Nephron progenitor cell (in vitro differentiated cells): ENCODE measurements around the gene NXN.
"Not testable (repeated sequence)": the region's sequence is repeated elsewhere in the genome, so short reads cannot be mapped to it uniquely, and the experiment has no call there.

ENCODE experiments used
- DNase-seq: peaks from one replicate; pipeline ENCODE4 v3.0.0; 2021
- H3K27ac Mint-ChIP-seq: 2 replicates; pipeline ENCODE4 v1.8.0; 2021; ENCODE audit warnings: mild to moderate bottlenecking, moderate library complexity, mixed read lengths
- H3K27me3 Mint-ChIP-seq: 2 replicates; pipeline ENCODE4 v1.8.0; 2021; ENCODE audit warnings: mild to moderate bottlenecking, low read depth, mixed read lengths; ENCODE audit not compliant: poor library complexity
- H3K36me3 Mint-ChIP-seq: 2 replicates; pipeline ENCODE4 v1.8.0; 2021; ENCODE audit warnings: low read depth, mixed read lengths
- H3K4me1 Mint-ChIP-seq: 2 replicates; pipeline ENCODE4 v1.8.0; 2021; ENCODE audit warnings: mixed read lengths
- H3K4me3 Mint-ChIP-seq: 2 replicates; pipeline ENCODE4 v1.8.0; 2021; ENCODE audit warnings: mild to moderate bottlenecking, moderate library complexity, mixed read lengths
- H3K9me3 Mint-ChIP-seq: 2 replicates; pipeline ENCODE4 v1.8.0; 2021; ENCODE audit warnings: mild to moderate bottlenecking, moderate library complexity, mixed read lengths
- TF ChIP-seq, protein P1 (sequence below): fragments of 200-600 bp; sonication (generic); IDR thresholded peaks from 2 replicates; pipeline ENCODE4 v1.5.0; 2021; ENCODE audit warnings: antibody characterized with exemption

NXN gene

DNA sequence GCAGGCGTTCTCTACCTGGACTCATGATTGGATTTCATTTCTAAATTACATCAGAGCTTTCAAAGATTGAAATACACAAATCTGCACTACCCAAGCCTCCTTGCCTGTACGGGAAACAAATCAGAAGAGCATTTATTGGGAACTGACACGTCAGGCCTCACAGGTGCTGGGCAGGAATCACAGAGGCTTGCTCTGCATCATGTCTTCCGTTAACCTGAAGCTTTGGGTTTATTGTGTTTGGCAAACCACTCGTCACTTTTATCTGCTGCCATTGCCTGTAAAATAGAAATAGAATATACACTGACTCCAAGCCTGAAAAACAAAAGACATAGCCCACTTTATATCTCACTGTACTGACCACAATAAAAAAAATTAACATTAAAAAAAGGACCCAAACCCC lies 219.6 kb downstream of the NXN start:
- H3K27ac Mint-ChIP-seq = no peak overlapping the region
- no peaks in the 10 kb centered on the region for H3K27me3 Mint-ChIP-seq
- H3K36me3 Mint-ChIP-seq = peaks cover 82% of the 10 kb centered on the region
- TF ChIP-seq, protein P1, sequence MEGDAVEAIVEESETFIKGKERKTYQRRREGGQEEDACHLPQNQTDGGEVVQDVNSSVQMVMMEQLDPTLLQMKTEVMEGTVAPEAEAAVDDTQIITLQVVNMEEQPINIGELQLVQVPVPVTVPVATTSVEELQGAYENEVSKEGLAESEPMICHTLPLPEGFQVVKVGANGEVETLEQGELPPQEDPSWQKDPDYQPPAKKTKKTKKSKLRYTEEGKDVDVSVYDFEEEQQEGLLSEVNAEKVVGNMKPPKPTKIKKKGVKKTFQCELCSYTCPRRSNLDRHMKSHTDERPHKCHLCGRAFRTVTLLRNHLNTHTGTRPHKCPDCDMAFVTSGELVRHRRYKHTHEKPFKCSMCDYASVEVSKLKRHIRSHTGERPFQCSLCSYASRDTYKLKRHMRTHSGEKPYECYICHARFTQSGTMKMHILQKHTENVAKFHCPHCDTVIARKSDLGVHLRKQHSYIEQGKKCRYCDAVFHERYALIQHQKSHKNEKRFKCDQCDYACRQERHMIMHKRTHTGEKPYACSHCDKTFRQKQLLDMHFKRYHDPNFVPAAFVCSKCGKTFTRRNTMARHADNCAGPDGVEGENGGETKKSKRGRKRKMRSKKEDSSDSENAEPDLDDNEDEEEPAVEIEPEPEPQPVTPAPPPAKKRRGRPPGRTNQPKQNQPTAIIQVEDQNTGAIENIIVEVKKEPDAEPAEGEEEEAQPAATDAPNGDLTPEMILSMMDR = no peak
- DNase-seq = no peak
- H3K9me3 Mint-ChIP-seq = no peaks in the 10 kb centered on the region
- H3K4me3 Mint-ChIP-seq = no peak overlapping the region
- H3K4me1 Mint-ChIP-seq = peaks cover 10% of the 10 kb centered on the region

DNA sequence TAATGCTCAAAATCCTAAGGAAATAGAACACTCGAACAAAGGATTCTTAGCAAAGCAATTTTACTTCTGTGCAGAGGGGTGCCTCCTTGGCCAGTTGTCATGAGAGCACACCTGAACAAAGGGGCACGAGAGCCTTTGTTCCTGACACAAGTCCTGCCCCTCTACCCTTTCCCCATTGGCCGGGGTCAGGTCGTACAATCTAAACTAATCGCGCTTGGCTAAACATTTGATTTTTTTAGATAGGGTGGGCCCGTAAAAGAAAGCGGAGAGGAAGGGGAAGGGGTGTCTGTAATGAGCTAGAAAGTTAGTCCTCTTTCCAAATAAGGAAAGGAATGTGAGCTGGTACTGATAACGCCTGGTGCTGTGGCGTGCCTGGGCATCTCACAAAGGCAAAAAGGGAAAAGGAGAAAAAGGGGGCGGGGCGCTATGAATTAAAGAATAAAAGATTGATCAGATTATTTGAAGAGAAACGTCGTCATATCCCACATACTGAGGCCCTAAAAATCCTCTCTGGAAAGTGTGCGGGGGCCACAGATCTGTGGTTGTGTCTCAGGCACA lies 223.5 kb downstream of the NXN start:
- Mint-ChIP-seq H3K4me1 (peaks cover 31% of the 10 kb centered on the region), H3K36me3 (peaks cover 72% of the 10 kb centered on the region), H3K27ac (peak overlapping the region; percentile 78)
- H3K4me3 Mint-ChIP-seq, DNase-seq, H3K27me3 Mint-ChIP-seq, H3K9me3 Mint-ChIP-seq: not testable (repeated sequence)

DNA sequence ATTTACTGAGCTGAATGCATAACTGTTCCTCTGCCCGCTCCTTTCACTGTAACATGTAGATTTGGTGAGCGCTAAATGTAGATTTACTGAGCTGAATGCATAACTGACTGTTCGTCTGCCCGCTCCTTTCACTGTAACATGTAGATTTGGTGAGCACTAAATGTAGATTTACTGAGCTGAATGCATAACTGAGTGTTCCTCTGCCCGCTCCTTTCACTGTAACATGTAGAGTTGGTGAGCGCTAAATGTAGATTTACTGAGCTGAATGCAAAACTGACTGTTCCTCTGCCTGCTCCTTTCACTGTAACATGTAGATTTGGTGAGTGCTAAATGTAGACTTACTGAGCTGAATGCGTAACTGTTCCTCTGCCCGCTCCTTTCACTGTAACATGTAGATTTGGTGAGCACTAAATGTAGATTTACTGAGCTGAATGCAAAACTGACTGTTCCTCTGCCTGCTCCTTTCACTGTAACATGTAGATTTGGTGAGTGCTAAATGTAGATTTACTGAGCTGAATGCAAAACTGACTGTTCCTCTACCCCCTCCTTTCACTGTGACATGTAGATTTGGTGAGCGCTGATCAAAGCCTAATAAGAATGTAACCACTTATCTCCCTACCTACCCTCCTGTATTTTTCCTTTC lies 224.1 kb downstream of the NXN start:
- not testable (repeated sequence) for H3K27ac Mint-ChIP-seq, H3K27me3 Mint-ChIP-seq, H3K9me3 Mint-ChIP-seq, DNase-seq, H3K4me3 Mint-ChIP-seq
- peaks cover 37% of the 10 kb centered on the region for H3K4me1 Mint-ChIP-seq
- H3K36me3 Mint-ChIP-seq = peaks cover 72% of the 10 kb centered on the region

DNA sequence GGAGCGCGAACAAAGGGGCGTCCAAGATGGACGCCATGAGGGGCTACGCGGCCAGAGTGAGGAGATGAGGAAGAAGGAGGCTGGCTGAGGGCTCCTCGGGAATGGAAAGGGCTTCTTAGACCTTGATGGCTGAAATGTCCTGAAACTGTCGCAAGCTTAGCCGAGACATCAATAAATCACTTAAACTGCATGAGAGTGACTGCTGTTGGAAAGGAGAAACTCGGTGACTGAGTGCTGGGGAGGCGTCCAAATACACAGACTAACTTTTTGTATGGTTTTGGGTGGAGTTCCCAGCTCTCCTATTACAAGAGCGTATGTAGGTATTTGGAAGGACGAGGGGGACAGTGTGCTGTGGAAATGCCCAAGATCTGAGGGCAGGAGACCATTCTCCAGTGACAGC lies 226.2 kb downstream of the NXN start:
- peaks cover 25% of the 10 kb centered on the region for H3K9me3 Mint-ChIP-seq
- no peak for DNase-seq
- H3K4me1 Mint-ChIP-seq = peaks cover 44% of the 10 kb centered on the region
- H3K36me3 Mint-ChIP-seq = peaks cover 72% of the 10 kb centered on the region
- TF ChIP-seq, protein P1 = no peak
- peak overlapping the region; percentile 93 for H3K27ac Mint-ChIP-seq
- peak overlapping the region; percentile 66 for H3K4me3 Mint-ChIP-seq
- no peaks in the 10 kb centered on the region for H3K27me3 Mint-ChIP-seq

DNA sequence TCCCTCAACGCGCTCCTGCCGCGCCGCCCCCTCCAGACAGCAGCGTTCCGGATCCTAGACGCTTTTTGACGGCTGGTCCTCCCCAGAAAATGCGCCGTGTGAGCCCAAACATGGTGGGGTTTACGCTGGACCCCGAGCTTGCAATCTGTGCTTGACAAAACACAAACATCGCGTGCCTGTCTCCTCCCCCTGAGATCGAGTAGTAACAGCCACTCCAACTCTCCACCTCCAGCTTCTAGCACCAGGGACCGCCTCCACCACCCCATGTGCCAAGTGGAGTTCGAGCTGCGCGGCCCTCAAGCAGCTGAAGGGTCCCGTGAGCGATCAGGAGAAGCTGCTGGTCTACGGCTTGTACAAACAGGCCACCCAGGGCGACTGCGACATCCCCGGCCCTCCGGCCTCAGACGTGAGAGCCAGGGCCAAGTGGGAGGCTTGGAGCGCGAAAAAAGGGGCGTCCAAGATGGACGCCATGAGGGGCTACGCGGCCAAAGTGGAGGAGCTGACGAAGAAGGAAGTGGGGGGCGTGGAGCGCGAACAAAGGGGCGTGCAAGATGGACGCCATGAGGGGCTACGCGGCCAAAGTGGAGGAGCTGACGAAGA lies 226.9 kb downstream of the NXN start:
- H3K36me3 Mint-ChIP-seq = peaks cover 72% of the 10 kb centered on the region
- no peak for DNase-seq
- peaks cover 32% of the 10 kb centered on the region for H3K9me3 Mint-ChIP-seq
- H3K4me1 Mint-ChIP-seq = peaks cover 44% of the 10 kb centered on the region
- H3K4me3 Mint-ChIP-seq = peak overlapping the region; percentile 86
- peak overlapping the region; percentile 32 for H3K27ac Mint-ChIP-seq
- no peaks in the 10 kb centered on the region for H3K27me3 Mint-ChIP-seq
- TF ChIP-seq, protein P1 = no peak

DNA sequence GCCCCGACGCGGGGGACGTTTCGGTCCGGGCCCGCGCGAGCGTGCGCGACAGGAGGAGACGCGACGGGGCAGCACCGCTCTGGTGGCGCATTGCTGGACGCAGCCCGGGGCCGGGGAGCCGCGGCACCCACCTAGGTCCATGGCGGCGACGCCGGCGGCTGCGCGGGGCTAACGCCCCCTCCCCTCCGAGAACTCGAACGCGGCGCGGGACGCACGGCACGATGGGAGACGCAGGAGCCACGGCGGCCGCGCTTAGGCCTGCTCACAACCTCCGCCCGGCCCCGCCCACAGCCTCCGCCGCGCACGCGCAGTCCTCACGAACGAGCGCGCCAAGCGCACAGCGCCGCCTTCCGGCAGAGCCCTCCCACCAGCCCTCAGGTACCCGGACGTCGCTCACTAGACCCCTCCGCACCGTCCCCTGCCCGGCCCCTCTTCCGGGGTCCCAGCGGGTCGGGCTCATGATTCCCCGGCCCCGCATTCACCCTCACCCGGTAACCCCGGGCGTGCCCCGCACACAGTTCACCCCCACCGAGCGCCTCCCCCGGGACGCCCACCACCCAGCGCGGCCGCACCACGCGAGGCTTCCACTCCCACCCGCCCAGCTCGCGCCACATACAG lies 227.5 kb downstream of the NXN start, which contains the start of gene GEMIN4:
Gene GEMIN4, minus strand, starts transcription at position 263 of the 618 bp plus-strand sequence. Its CDS starts 122 bp downstream, at position 141.
- H3K27ac Mint-ChIP-seq = peak within 1 kb of the TSS; percentile 32

More for the DNA sequence above, 227.5 kb downstream of the NXN start, which contains the start of gene GEMIN4:
- H3K36me3 Mint-ChIP-seq = peaks cover 73% of the 10 kb centered on the region
- TF ChIP-seq, protein P1 = peak; percentile 86
- H3K4me1 Mint-ChIP-seq = peaks cover 44% of the 10 kb centered on the region
- H3K27me3 Mint-ChIP-seq = no peaks in the 10 kb centered on the region
- H3K4me3 Mint-ChIP-seq = peak within 1 kb of the TSS; percentile 93
- peak; percentile 99 for DNase-seq
- peaks cover 36% of the 10 kb centered on the region for H3K9me3 Mint-ChIP-seq
